C4-2B (cell line): ENCODE measurements around the gene SAPCD1.

Source experiments
- H3K27ac ChIP-seq: fragments of 450-650 bp; 2 replicates; pipeline ENCODE4 v1.5.1; 2017
- CTCF ChIP-seq: fragments of 450-650 bp; conservative IDR thresholded peaks from 2 replicates; pipeline ENCODE4 v1.5.1; 2017; ENCODE audit warnings: mild to moderate bottlenecking
- ZFX ChIP-seq: fragments of 450-650 bp; IDR thresholded peaks from 2 replicates; pipeline ENCODE4 v1.6.1; 2017

SAPCD1 gene

GRCh38 chr6:31732029-31732428 lies 30.4 kb upstream of the SAPCD1 start:
- TF ChIP-seq ZFX (no peak), CTCF (no peak)
- H3K27ac ChIP-seq, result no peak overlapping the region

GRCh38 chr6:31733734-31734133 lies 28.7 kb upstream of the SAPCD1 start:
- TF ChIP-seq CTCF (no peak), ZFX (no peak)
- H3K27ac ChIP-seq, result peak overlapping the region; percentile 95

DNA sequence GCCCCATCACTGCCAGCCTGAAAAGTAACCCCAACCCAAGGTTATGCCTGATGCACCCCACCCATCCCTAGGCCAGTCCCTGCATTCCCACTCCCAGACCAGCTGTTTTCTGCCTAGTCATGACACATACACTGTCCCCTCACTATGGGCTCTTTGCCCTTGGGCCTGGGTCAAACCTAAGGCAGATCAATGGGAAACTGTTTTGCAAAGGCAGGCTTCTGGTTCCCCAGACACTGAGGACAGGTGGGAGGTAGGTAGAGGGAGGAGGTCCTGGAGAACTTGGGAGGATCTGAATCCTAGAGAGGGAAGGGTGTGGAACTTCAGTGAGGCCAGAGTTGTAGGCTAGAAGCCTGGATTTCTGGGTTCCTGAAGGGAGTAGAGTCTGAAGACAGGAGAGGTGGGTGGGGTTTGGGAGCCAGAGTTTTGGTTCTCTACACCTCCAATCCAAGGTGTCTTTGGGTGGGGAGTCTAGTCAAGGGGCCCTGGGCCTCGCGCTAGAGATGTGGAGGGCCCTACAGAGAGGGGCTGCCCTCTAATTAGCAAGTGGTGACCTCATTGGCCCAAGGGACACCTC lies 28.1 kb upstream of the SAPCD1 start:
- peak overlapping the region; percentile 95 for H3K27ac ChIP-seq

DNA sequence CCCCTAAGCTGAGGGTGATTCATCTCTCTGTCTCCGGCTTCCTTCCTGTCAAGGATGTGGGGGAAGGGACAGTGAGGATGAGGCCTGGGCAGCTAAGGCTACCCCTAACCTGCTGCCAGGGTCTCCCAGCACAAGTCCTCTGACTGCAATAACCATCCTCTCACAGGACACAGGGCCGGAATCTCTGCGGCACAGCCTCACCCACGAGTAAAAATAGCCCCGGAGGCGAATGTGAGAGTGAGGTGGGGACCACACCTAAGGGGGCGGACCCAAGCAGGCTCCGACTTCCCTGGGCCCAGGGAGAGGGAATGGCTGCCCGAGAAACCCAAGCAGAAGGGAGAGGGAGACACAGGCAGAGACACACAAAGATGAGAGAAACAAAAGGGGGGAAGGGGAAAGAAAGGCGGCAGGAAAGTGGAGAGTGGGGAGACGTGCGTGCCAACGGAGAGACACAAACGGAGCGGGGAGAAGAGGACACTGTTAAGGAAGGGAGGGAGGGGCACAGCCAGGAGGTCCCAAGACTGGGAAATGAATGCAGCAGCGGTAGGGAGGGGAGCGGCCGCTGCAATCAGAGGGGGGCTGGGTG lies 27.5 kb upstream of the SAPCD1 start:
- TF ChIP-seq CTCF (no peak), ZFX (no peak)
- H3K27ac ChIP-seq, result peak overlapping the region; percentile 95

More for the DNA sequence above, 28.1 kb upstream of the SAPCD1 start:
- TF ChIP-seq ZFX (no peak), CTCF (no peak)

DNA sequence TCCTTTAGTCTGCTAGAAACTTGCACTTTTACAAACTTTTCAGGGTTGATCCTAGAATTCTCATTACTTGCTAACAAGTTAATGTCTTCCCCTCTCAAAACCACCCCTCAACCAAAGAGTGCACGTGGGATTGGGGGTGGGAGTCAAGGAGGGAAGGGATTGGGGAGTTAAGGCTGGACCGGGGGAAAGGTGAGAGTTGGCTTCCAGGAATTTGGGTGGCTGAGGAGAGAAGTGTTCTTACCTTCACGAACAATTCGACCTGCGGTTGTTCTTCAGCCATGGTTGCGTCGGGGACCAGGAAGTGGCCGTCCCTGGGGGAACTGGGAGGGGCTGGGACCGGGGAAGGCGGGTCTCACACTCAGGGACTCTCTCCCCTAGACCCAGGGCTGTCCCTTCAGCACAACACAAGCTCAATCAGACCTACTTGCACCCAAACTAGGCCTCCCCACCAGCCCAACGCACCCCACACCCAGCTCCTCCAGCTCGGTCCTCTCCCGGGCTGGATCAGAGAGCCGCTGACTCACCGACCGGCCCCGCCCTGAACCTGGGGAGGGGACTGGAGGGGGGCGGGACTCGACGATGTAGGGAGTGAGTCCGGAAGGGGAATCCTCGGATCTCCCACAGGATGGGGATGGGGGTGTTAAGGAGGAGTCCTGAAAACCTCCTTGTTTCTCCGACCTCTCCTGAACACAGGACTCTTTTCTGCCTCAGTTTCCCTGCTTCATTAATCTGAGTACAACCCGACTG lies 26.3 kb upstream of the SAPCD1 start, which contains the start of gene CLIC1:
TSS of gene CLIC1 (minus strand) at position 510 of the 747 bp plus-strand sequence. CDS start at position 280, 230 bp downstream.
- TF ChIP-seq ZFX, result no peak
- TF ChIP-seq CTCF, result no peak
- peak within 1 kb of the TSS; percentile 95 for H3K27ac ChIP-seq

DNA sequence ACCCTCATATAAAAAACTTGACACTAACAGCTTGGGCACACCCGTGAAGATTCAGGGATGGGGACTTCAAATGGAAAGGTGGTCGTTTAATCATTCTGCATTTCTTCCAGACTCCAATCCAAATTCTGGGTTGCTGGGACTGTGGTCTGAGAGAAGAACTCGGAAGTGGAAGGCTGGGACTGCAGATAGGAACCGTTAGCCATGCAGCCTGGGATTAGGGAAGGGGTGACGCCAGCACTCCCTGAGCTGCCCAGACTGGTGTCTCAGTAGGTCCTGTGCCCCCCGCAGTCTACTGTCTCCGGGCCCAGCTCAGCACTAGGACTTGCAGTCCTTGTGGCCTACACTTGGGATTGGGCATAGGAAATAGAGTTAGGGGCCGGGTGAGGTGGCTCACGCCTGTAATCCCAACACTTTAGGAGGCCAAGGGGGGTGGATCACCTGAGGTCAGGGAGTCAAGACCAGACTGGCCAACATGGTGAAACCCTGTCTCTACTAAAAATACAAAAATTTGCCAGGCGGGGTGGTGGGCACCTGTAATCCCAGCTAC lies 25.6 kb upstream of the SAPCD1 start:
- H3K27ac ChIP-seq, result peak overlapping the region; percentile 95

More for the DNA sequence above, 25.6 kb upstream of the SAPCD1 start:
- TF ChIP-seq CTCF, result no peak
- no peak for TF ChIP-seq ZFX
